GM23338 (cell line): ENCODE data around the gene ARR3. TPM values are rescaled to one million over a fixed set of nuclear protein-coding genes. Genes with fewer than 3 reads are reported as not detected.

Experiments
- ATAC-seq: fragments of 200-7000 bp; cut with Tn5 transposase; 3 replicates; pipeline ENCODE4 v1.9.1; 2020
- DNase-seq: peaks from one replicate; pipeline ENCODE4 v3.0.0-alpha.2; 2015; ENCODE audit warnings: low spot score
- H2AFZ ChIP-seq: fragments of 200-600 bp; sonication (generic); 2 replicates; pipeline ENCODE4 v1.8.0; 2016; ENCODE audit warnings: antibody characterized with exemption, mild to moderate bottlenecking, moderate library complexity
- H3F3A ChIP-seq: fragments of 200-600 bp; sonication (generic); replicated peaks from 2 replicates; pipeline ENCODE4 v1.8.0; 2017; ENCODE audit warnings: antibody characterized with exemption, mixed run types, low read depth
- H3K27ac ChIP-seq: fragments of 200-600 bp; sonication (generic); 2 replicates; pipeline ENCODE4 v1.6.1; 2016; ENCODE audit warnings: low read depth
- H3K27me3 ChIP-seq: fragments of 200-600 bp; sonication (generic); 2 replicates; pipeline ENCODE4 v1.8.0; 2016; ENCODE audit warnings: mild to moderate bottlenecking, mixed run types, moderate library complexity; ENCODE audit not compliant: insufficient read depth
- H3K36me3 ChIP-seq: fragments of 200-600 bp; sonication (generic); 2 replicates; pipeline ENCODE4 v1.8.0; 2016; ENCODE audit warnings: mild to moderate bottlenecking; ENCODE audit not compliant: insufficient read depth
- H3K4me1 ChIP-seq: fragments of 200-600 bp; sonication (generic); 2 replicates; pipeline ENCODE4 v1.8.0; 2016; ENCODE audit warnings: mild to moderate bottlenecking, moderate library complexity; ENCODE audit not compliant: insufficient read depth
- H3K4me2 ChIP-seq: fragments of 200-600 bp; sonication (generic); 2 replicates; pipeline ENCODE4 v1.7.1; 2017; ENCODE audit warnings: mixed run types
- H3K4me3 ChIP-seq: fragments of 200-600 bp; sonication (generic); 2 replicates; pipeline ENCODE4 v1.6.1; 2016; ENCODE audit warnings: mixed run types
- H3K79me2 ChIP-seq: fragments of 200-600 bp; sonication (generic); replicated peaks from 2 replicates; pipeline ENCODE4 v1.8.0; 2017; ENCODE audit warnings: mild to moderate bottlenecking; ENCODE audit not compliant: insufficient read depth
- H3K9me2 ChIP-seq: fragments of 200-600 bp; sonication (generic); 2 replicates; pipeline ENCODE4 v1.8.0; 2017; ENCODE audit not compliant: insufficient read depth
- H4K20me1 ChIP-seq: fragments of 200-600 bp; sonication (generic); replicated peaks from 2 replicates; pipeline ENCODE4 v1.8.0; 2017; ENCODE audit warnings: mild to moderate bottlenecking; ENCODE audit not compliant: insufficient read depth
- H3K27ac Mint-ChIP-seq: 2 replicates; pipeline ENCODE4 v1.8.0; 2020; ENCODE audit warnings: inconsistent platforms, mild to moderate bottlenecking, moderate library complexity, mixed read lengths
- H3K27me3 Mint-ChIP-seq: 3 replicates; pipeline ENCODE4 v1.8.0; 2022; ENCODE audit warnings: low read depth, mild to moderate bottlenecking, moderate library complexity, mixed read lengths, inconsistent platforms; ENCODE audit not compliant: insufficient read depth, poor library complexity
- H3K36me3 Mint-ChIP-seq: 3 replicates; pipeline ENCODE4 v1.8.0; 2021; ENCODE audit warnings: low read depth, mild to moderate bottlenecking, inconsistent platforms, moderate library complexity, mixed read lengths
- H3K4me1 Mint-ChIP-seq: 3 replicates; pipeline ENCODE4 v1.8.0; 2020; ENCODE audit warnings: mild to moderate bottlenecking, inconsistent platforms, mixed read lengths
- H3K4me3 Mint-ChIP-seq: 3 replicates; pipeline ENCODE4 v1.8.0; 2021; ENCODE audit warnings: moderate library complexity, mild to moderate bottlenecking, inconsistent platforms, mixed read lengths
- H3K9me3 Mint-ChIP-seq: 3 replicates; pipeline ENCODE4 v1.8.0; 2020; ENCODE audit warnings: moderate library complexity, mild to moderate bottlenecking, inconsistent platforms, mixed read lengths
- CREB1 ChIP-seq: fragments of 250-450 bp; sonication (Bioruptor Pico); IDR thresholded peaks from 2 replicates; pipeline ENCODE4 v1.5.0; 2020; ENCODE audit warnings: low read depth, mild to moderate bottlenecking, moderate library complexity
- CTCF ChIP-seq, 2 experiments: fragments of 200-600 bp in 1 of 2; sonication (generic) in 1 of 2; conservative IDR thresholded peaks; 2 replicates each; pipeline versions ENCODE4 v1.5.1 to v1.6.1; 2016 to 2017; ENCODE audit warnings: antibody characterized with exemption in 2 of 2, low read depth in 2 of 2, mild to moderate bottlenecking in 2 of 2, moderate library complexity in 1 of 2
- ETS1 ChIP-seq: IDR thresholded peaks from 2 replicates; pipeline ENCODE4 v1.6.1; 2016; ENCODE audit warnings: antibody characterized with exemption
- EZH2 ChIP-seq: fragments of 200-600 bp; sonication (generic); IDR thresholded peaks from one replicate; pipeline ENCODE4 v1.8.0; 2017; ENCODE audit warnings: antibody characterized with exemption, mild to moderate bottlenecking, low read depth; ENCODE audit not compliant: unreplicated experiment
- EZH2phosphoT487 ChIP-seq: fragments of 200-600 bp; sonication (generic); IDR thresholded peaks from one replicate; pipeline ENCODE4 v1.8.1; 2018; ENCODE audit warnings: antibody characterized with exemption; ENCODE audit not compliant: unreplicated experiment
- JUNB ChIP-seq: IDR thresholded peaks from one replicate; pipeline ENCODE4 v1.6.1; 2016; ENCODE audit warnings: antibody characterized with exemption; ENCODE audit not compliant: unreplicated experiment
- NANOG ChIP-seq: IDR thresholded peaks from 2 replicates; pipeline ENCODE4 v1.6.1; 2016; ENCODE audit warnings: antibody characterized with exemption, borderline replicate concordance
- POLR2AphosphoS5 ChIP-seq: IDR thresholded peaks from 2 replicates; pipeline ENCODE4 v1.6.1; 2016; ENCODE audit warnings: antibody characterized with exemption, low read depth
- REST ChIP-seq: IDR thresholded peaks from one replicate; pipeline ENCODE4 v1.6.1; 2018; ENCODE audit warnings: antibody characterized with exemption; ENCODE audit not compliant: unreplicated experiment
- STAT1 ChIP-seq: IDR thresholded peaks from one replicate; pipeline ENCODE4 v1.6.1; 2016; ENCODE audit warnings: antibody characterized with exemption; ENCODE audit not compliant: unreplicated experiment
- ZNF114 ChIP-seq: fragments of 250-450 bp; sonication (Bioruptor Pico); IDR thresholded peaks from 2 replicates; pipeline ENCODE4 v1.5.0; 2020; ENCODE audit warnings: mild to moderate bottlenecking, moderate library complexity
- ZNF331 ChIP-seq: fragments of 250-450 bp; sonication (Bioruptor Pico); IDR thresholded peaks from 2 replicates; pipeline ENCODE4 v1.5.0; 2020; ENCODE audit warnings: low read depth, mild to moderate bottlenecking, moderate library complexity
- ZNF462 ChIP-seq: fragments of 250-450 bp; sonication (Bioruptor Pico); IDR thresholded peaks from 2 replicates; pipeline ENCODE4 v1.5.0; 2020; ENCODE audit warnings: mild to moderate bottlenecking, moderate library complexity
- polyA plus RNA-seq: library from polyadenylated mRNA; unstranded; fragments of >200 nt; fragmentation: Nextera tagmentation; extraction: Ambion mirVana; gene quantifications from 2 replicates; pipeline ENCODE4 v1.2.1, GENCODE V29; 2016
- total RNA-seq: library from RNA; depleted of rRNA; stranded (reverse); fragments of >200 nt; shearing (Covaris generic); gene quantifications from 2 replicates; pipeline ENCODE4 v1.2.3, GENCODE V29; 2014

Gene ARR3
- total and polyA plus RNA-seq, 2 experiments from 2014 or later = not detected

- Mint-ChIP-seq H3K27ac (no peak within 1 kb of the TSS), H3K9me3 (no peaks in the 10 kb centered on the region; the same call in 2 of the 3 replicates)
- no peak within 1 kb of the TSS for H3K4me2 ChIP-seq
Observed at GRCh38 chrX:70281951-70282350, 13.8 kb downstream of the ARR3 start, which contains the start of gene RAB41. Gene RAB41, plus strand, starts transcription at chrX:70282172. Its CDS starts 46 bp downstream, at chrX:70282218.

More at GRCh38 chrX:70281951-70282350, 13.8 kb downstream of the ARR3 start, which contains the start of gene RAB41:
- ATAC-seq (no peak), DNase-seq (no peak)
- H3K79me2 ChIP-seq = no peaks in the 10 kb centered on the region
- no peaks in the 10 kb centered on the region for H3K27me3 ChIP-seq
- TF ChIP-seq REST (no peak), POLR2AphosphoS5 (no peak), ZNF462 (CRISPR knock-in tag) (no peak), EZH2phosphoT487 (no peak), CREB1 (CRISPR knock-in tag) (no peak), JUNB (no peak), STAT1 (no peak), ETS1 (no peak), ZNF114 (CRISPR knock-in tag) (no peak), CTCF (conservative IDR thresholded peaks at IDR 0.05; ENCODE audit: low read depth in 2 of 2) (no peak), EZH2 (no peak), NANOG (no peak), ZNF331 (CRISPR knock-in tag) (no peak)
- no peak within 1 kb of the TSS for H2AFZ ChIP-seq
- H3K27ac ChIP-seq = no peak within 1 kb of the TSS
- Mint-ChIP-seq H3K27me3 (peaks cover 2% of the 10 kb centered on the region), H3K4me3 (no peak within 1 kb of the TSS), H3K36me3 (peaks cover 5% of the 10 kb centered on the region; the same call in 2 of the 3 replicates), H3K4me1 (no peaks in the 10 kb centered on the region)
- no peaks in the 10 kb centered on the region for H3K9me2 ChIP-seq
- no peaks in the 10 kb centered on the region for H3F3A ChIP-seq
- H3K36me3 ChIP-seq = no peaks in the 10 kb centered on the region
- no peaks in the 10 kb centered on the region for H3K4me1 ChIP-seq
- H4K20me1 ChIP-seq = no peaks in the 10 kb centered on the region
- H3K4me3 ChIP-seq = no peak within 1 kb of the TSS
